ENCODE results near the gene LRRFIP1.

DNA sequence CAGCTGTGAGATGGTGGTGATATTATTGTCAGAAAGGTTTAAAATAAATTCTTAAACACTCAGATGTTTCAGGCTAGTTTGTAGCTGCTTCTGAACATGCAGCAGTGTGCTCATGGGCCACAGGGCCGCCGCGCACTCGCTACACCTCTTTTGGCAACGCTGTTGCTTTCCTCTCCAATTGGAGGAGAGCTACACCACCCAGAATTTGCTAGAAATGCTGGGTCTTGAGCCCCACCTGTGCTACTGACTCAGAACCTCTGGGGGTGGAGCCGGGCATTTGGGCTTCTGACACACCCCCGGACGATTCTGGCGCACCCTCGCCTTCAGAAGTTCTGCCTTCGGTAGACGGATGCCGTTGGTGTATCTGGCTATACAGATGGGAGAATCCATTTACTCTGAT, 15.7 kb downstream of the LRRFIP1 start:
- TF ChIP-seq, protein P1, sequence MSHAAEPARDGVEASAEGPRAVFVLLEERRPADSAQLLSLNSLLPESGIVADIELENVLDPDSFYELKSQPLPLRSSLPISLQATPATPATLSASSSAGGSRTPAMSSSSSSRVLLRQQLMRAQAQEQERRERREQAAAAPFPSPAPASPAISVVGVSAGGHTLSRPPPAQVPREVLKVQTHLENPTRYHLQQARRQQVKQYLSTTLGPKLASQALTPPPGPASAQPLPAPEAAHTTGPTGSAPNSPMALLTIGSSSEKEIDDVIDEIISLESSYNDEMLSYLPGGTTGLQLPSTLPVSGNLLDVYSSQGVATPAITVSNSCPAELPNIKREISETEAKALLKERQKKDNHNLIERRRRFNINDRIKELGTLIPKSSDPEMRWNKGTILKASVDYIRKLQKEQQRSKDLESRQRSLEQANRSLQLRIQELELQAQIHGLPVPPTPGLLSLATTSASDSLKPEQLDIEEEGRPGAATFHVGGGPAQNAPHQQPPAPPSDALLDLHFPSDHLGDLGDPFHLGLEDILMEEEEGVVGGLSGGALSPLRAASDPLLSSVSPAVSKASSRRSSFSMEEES (CRISPR knock-in tag; IDR thresholded peaks at IDR 0.05), result no peak
- TF ChIP-seq ZZZ3 (CRISPR knock-in tag; IDR thresholded peaks at IDR 0.05; ENCODE audit: borderline replicate concordance) (no peak), SMAD1 (CRISPR knock-in tag; IDR thresholded peaks at IDR 0.05; ENCODE audit: borderline replicate concordance, low read depth) (no peak), ZNF354B (CRISPR knock-in tag; IDR thresholded peaks at IDR 0.05) (no peak), SP1 (IDR thresholded peaks at IDR 0.05) (no peak), SP1 (CRISPR knock-in tag; IDR thresholded peaks at IDR 0.05) (no peak), HCFC1 (IDR thresholded peaks at IDR 0.05; ENCODE audit: low read depth, low read length) (no peak), RFX3 (CRISPR knock-in tag; IDR thresholded peaks at IDR 0.05) (no peak), RNF2 (conservative IDR thresholded peaks at IDR 0.05; ENCODE audit: low read depth) (no peak), NFIC (IDR thresholded peaks at IDR 0.05; ENCODE audit: low read length) (no peak), ZNF431 (CRISPR knock-in tag; IDR thresholded peaks at IDR 0.05; ENCODE audit: borderline replicate concordance, low read depth) (no peak), CBX2 (IDR thresholded peaks at IDR 0.05; ENCODE audit: low read depth, low read length) (no peak), CBX2 (CRISPR knock-in tag; IDR thresholded peaks at IDR 0.05; ENCODE audit: low read depth) (no peak), SP2 (CRISPR knock-in tag; IDR thresholded peaks at IDR 0.05) (no peak)
- TF ChIP-seq, protein P2, sequence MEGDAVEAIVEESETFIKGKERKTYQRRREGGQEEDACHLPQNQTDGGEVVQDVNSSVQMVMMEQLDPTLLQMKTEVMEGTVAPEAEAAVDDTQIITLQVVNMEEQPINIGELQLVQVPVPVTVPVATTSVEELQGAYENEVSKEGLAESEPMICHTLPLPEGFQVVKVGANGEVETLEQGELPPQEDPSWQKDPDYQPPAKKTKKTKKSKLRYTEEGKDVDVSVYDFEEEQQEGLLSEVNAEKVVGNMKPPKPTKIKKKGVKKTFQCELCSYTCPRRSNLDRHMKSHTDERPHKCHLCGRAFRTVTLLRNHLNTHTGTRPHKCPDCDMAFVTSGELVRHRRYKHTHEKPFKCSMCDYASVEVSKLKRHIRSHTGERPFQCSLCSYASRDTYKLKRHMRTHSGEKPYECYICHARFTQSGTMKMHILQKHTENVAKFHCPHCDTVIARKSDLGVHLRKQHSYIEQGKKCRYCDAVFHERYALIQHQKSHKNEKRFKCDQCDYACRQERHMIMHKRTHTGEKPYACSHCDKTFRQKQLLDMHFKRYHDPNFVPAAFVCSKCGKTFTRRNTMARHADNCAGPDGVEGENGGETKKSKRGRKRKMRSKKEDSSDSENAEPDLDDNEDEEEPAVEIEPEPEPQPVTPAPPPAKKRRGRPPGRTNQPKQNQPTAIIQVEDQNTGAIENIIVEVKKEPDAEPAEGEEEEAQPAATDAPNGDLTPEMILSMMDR (CRISPR knock-in tag; IDR thresholded peaks at IDR 0.05), result no peak

Data from HepG2 (cell line).